ENCODE measurements around the gene NOL4L.

NOL4L gene

DNA sequence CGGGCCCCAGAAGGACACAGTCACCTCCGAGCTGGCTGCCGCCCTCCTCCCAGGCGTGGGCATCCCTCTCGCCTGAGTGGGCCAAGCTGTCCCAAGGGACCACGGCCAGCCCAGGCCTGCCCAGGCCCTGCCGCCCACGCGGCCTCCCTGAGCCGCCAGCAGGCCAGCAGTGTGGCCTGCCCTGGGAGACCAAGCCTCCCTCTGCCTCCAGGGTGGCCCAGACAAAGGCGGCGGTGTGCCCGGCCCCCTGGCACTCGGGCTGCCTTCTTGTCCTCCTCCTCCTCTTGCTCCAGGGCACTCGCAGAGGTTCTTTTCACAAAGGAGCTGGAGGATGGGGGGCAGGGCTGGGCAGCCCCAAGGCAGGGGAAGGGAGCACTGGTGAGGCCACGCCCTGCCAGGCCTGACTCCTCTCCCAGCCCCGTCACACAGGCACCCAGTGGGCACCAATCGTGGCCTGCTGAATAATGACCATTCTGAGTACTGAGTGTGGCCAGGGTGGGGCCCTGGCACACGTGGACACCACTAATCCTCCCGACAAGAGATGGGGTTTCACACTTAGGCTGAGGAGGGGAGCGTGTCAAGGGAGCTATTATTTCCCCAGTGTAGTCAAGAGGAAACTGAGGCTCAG lies 25.3 kb downstream of the NOL4L start:
- DNase-seq, result no peak

DNA sequence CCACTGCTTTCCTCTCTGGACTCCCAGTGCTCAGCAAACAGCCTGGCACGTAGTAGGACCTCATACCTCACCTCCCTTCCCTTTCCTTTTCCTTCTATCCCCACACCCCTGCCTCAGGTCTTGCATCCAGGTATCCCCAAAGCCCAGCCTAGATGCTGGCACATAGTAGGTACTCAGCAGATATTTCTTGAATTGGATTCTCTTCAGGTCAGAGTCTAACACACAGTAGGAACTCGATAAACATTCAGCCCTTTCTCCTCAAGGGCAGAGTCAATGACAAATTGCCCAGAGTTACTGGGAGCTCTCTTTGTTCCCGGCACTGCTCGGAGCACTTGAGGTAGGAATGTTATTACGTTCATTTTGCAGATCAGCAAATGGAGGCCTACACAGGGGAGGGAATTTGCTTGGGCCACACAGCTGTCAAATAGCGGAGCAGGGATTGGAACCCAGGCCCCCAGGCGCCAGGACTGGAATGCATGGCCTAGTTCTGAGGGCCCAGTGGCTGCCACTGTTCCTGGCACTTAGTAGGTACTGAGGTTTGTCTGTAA lies 25.9 kb downstream of the NOL4L start:
- DNase-seq, result no peak

- no peak for DNase-seq
These were observed 26.6 kb downstream of the NOL4L start for GRCh38 chr20:32558526-32558925.

- DNase-seq, result no peak
These were observed 27.8 kb downstream of the NOL4L start for GRCh38 chr20:32557319-32557718.

DNA sequence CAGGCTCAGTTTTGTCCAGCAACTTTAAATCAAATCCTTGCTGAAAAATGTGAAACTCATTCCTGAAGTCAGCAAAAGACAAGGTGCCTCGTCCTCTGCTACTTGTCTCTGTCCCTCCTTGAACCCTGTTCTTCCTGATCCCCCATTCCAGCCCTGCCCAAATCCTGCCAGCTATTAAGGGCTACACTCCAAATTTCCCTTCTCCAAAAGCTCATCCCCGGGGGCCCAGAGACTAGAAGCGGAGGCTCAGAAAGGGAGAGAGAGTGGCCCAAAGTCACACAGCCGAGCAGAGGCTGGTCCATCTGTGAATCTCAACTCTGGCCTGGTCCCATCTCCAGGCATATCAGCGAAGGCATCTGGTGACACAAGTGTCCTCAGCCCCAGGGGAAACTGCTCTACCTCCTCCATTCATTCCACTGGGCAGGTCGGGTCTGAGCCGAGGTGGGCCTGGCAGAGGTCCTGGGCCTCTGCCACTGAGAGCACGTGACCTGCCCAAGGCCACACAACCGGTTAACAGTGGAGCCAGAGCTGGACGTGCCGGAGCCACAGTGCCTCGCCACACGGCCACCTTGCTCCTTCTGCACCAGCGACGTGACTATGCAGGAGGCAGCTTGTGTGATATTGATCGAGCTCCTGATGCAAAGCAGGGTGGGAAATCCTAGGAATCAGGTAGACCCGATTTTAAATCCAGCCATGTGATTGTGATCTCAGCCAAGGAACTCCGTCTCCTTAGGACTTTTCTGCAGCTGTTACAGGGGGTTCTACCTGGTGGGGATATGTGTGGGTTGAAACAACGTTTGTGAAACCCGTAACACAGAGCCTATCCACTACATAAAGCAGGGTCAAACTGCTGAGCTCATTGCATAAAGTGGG lies 28.6 kb downstream of the NOL4L start:
- DNase-seq, result no peak

GRCh38 chr20:32555584-32555983 lies 29.5 kb downstream of the NOL4L start:
- DNase-seq, result no peak

GRCh38 chr20:32554965-32555289 lies 30.2 kb downstream of the NOL4L start:
- no peak for DNase-seq

GRCh38 chr20:32553618-32554017 lies 31.5 kb downstream of the NOL4L start:
- DNase-seq, result no peak

- DNase-seq, result no peak
These were observed 33.4 kb downstream of the NOL4L start for GRCh38 chr20:32551693-32552092.

DNA sequence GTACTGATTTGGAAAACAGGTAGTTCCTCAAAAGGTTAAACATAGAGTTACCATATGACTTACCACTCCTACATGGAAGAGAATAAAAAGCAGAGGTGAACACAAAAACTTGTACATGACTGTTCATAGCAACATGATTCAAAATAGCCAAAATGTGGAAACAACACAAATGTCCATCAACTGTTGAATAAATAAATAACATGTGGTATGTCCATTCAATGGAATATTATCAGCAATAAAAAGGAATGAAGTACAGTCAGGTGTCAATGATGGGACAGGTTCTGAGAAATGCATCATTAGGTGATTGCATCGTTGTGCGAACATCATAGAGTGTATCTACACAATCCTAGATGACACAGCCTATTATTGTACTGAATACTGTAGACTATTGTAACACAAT lies 35.3 kb downstream of the NOL4L start:
- DNase-seq, result no peak

- no peak for DNase-seq
These were observed 37.4 kb downstream of the NOL4L start for GRCh38 chr20:32547753-32548034.

- no peak for DNase-seq
These were observed 38.0 kb downstream of the NOL4L start for GRCh38 chr20:32546918-32547752.

- no peak for DNase-seq
These were observed 40.0 kb downstream of the NOL4L start for GRCh38 chr20:32544893-32545840.

DNA sequence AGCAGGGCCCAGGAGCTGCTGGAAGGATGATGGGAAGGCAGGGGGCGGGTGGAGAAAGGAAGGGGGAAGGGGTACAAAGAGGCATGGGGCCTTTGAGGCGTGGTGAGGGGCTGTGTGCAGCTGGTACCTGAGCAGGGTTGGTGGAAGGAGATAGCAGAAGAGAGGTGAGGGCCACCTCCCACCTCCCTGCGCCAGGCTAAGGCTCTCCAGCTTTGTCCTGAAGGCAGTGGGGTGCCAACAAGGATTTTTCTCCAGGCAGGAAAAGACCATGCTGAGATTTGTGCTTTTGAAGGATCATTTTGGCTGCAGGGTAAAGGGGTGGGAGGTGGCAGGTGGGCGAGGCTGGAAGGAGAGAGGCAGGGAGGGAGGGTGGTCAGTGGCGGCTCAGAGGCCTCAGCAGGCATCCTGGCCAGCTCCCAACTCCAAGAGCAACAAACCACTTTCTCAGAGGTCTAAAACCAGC lies 40.8 kb downstream of the NOL4L start:
- DNase-seq, result no peak

GRCh38 chr20:32543570-32544259 lies 41.4 kb downstream of the NOL4L start:
- no peak for DNase-seq

DNA sequence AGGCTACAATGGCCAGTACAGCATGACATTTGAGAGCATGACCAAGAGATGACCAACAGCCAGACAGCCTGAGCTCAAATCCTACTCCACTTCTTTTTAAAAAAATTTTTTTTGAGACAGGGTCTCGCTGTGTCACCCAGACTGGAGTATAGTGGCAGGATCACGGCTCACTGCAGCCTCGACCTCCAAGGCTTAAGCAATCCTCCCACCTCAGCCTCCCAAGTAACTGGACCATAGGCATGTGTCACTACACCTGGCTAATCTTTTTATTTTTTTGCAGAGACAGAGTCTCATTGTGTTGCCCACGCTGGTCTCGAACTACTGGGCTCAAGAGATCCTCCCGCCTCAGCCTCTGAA lies 42.9 kb downstream of the NOL4L start:
- no peak for DNase-seq

GRCh38 chr20:32541323-32542258 lies 43.5 kb downstream of the NOL4L start:
- DNase-seq, result no peak

DNA sequence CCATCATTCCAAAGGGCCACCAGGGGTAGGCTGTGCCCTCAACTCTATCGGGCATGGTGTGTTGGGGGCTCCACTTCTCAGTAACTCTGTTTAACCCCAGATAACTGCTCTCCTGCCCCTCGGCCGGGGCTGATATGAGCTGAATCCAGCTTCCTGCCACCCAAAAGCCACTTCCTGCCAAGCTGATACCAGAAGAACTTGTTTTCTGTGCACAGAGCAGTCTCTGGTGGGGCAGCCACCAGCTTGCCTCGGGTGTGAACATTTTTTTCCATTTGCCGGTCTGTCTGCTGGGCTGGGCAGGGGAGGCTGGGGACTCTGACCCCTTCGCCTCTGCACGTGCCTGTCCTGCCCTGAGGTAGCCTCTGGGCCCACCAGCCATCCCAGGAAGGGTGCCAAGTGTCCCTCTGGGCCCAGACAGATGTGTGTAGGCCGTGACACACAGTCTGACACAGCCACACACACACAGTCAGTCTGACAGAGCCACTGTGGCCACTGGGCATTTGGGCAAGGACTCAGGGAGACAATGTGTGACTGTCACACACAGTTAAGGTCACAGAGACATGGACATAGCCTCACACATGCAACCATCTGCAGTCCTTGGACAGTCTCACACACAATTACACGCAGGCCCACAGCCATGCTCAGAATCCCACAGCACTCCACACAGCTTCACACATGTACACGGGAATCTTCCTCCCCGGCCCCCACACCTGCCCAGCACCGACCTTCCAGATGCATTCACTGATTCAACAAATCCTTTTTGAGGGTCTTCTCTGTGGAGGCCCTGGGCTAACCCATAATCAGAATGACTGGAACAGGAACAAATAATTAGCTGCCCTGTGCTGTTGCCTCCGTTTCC lies 45.1 kb downstream of the NOL4L start:
- peak; percentile 71 for DNase-seq

DNA sequence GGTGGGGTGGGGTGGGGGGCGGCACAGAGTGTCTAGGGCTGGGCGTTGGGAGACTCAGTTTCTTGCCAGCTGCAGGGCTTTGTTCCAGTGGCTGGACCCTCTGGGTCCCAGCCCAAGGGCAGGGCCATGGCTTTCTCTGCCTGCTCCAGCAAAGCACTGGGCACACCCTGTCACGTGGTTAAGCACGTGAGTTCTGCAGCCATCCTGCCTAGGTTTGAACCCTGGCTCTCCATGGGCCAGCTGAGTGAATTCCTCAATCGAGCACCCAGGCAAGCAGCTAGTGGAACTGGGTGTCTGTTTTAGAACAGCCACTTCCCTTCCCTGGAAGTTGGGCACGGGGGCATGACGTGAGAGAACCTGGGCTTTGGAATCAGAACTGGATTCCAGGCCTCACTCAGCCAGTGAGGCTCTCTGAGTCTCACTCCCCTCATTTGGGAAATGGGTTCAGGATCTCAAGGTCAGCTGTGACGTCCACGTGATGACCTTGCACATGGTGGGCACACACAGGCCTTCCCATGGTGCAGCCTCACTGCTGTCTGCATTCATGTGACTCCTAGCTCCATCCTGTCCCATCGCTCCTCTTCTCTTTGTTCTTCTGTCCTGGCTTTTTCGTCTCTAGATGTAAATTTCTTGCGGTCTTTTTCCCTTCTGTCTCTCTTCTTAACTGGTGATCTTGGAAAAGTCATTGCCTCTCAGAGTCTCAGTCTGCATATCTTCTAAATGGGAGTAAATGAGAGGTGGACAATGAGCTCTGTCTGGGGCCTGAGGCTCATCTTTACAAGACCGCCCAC lies 45.9 kb downstream of the NOL4L start:
- no peak for DNase-seq

Measured in CD4-positive, alpha-beta T cell treated with Interleukin-15 for 1 hour (primary cell).